Brain microvascular endothelial cell (primary cell): Measurements from ENCODE around the gene ZC2HC1B.

Source experiments
- DNase-seq: peaks from one replicate; pipeline ENCODE4 v3.0.0-alpha.2; 2020
- H3K27ac ChIP-seq: fragments of 250-450 bp; sonication (Bioruptor Pico); 2 replicates; pipeline ENCODE4 v1.5.1; 2020; ENCODE audit warnings: mild to moderate bottlenecking, moderate library complexity
- H3K27me3 ChIP-seq: fragments of 250-450 bp; sonication (Bioruptor Pico); replicated peaks from 2 replicates; pipeline ENCODE4 v1.5.1; 2020; ENCODE audit warnings: mild to moderate bottlenecking
- H3K36me3 ChIP-seq: fragments of 250-450 bp; sonication (Bioruptor Pico); replicated peaks from 2 replicates; pipeline ENCODE4 v1.5.1; 2020; ENCODE audit warnings: mild to moderate bottlenecking
- H3K4me3 ChIP-seq: 2 replicates; pipeline ENCODE4 v1.5.1; 2011; ENCODE audit warnings: low read depth, mild to moderate bottlenecking, control low read depth, low read length, moderate library complexity
- CTCF ChIP-seq: IDR thresholded peaks from 2 replicates; pipeline ENCODE4 v1.5.1; 2011; ENCODE audit warnings: low read depth, mild to moderate bottlenecking, moderate library complexity, low read length, control low read depth, inconsistent platforms; ENCODE audit errors: missing control alignments
- in situ Hi-C: cut with HindIII; loops from 2 replicates; pipeline ENCODE4 v1.10.0; 2017; ENCODE audit warnings: low sequenced_read_pairs, low pct_ligation_motif_present

Gene ZC2HC1B

GRCh38 chr6:143969077-143969476 lies 104.8 kb downstream of the ZC2HC1B start:
- TF ChIP-seq CTCF: no peak
- Histone ChIP-seq H3K36me3 (no peaks in the 10 kb centered on the region), H3K4me3 (no peak overlapping the region), H3K27me3 (no peaks in the 10 kb centered on the region), H3K27ac (no peak overlapping the region)
- in situ Hi-C loops: no loop called here
- DNase-seq: no peak

- in situ Hi-C loops: no loop called here
- no peak for DNase-seq
- H3K27ac ChIP-seq: no peak overlapping the region
Measured at GRCh38 chr6:143970456-143971218, 106.4 kb downstream of the ZC2HC1B start.

GRCh38 chr6:143971482-143972205 lies 107.4 kb downstream of the ZC2HC1B start:
- Histone ChIP-seq H3K36me3 (no peaks in the 10 kb centered on the region), H3K27ac (no peak overlapping the region), H3K4me3 (no peak overlapping the region), H3K27me3 (no peaks in the 10 kb centered on the region)
- in situ Hi-C loops: no loop called here
- no peak for DNase-seq
- TF ChIP-seq CTCF: no peak

More at GRCh38 chr6:143970456-143971218, 106.4 kb downstream of the ZC2HC1B start:
- no peak for TF ChIP-seq CTCF
- H3K27me3 ChIP-seq: no peaks in the 10 kb centered on the region
- H3K36me3 ChIP-seq: no peaks in the 10 kb centered on the region
- H3K4me3 ChIP-seq: no peak overlapping the region

GRCh38 chr6:143973097-143973966 lies 109.1 kb downstream of the ZC2HC1B start:
- in situ Hi-C loops: no loop called here
- Histone ChIP-seq H3K36me3 (no peaks in the 10 kb centered on the region), H3K27me3 (no peaks in the 10 kb centered on the region), H3K27ac (no peak overlapping the region), H3K4me3 (no peak overlapping the region)
- no peak for DNase-seq
- no peak for TF ChIP-seq CTCF

- no peak overlapping the region for H3K27ac ChIP-seq
- in situ Hi-C loops: no loop called here
- H3K36me3 ChIP-seq: no peaks in the 10 kb centered on the region
- no peak for DNase-seq
- TF ChIP-seq CTCF: no peak
- no peaks in the 10 kb centered on the region for H3K27me3 ChIP-seq
- no peak overlapping the region for H3K4me3 ChIP-seq
Measured at GRCh38 chr6:143974089-143974488, 109.8 kb downstream of the ZC2HC1B start.
